Uterus (tissue), 4 donors: Measurements from ENCODE around the gene MAP3K1. TPM values are rescaled to one million over a fixed set of nuclear protein-coding genes. Genes with fewer than 3 reads are reported as not detected.

Experiments
- DNase-seq, 2 donors: peaks; one replicate each; pipeline ENCODE4 v3.0.0-alpha.2; 2019 to 2020
- H3K27ac ChIP-seq, 2 donors: fragments of 200-600 bp; sonication (generic); 1 replicate in 1 of 2; 2 replicates in 1 of 2; pipeline ENCODE4 v1.5.1; 2016 to 2018
- H3K27me3 ChIP-seq, 2 donors: fragments of 200-600 bp; sonication (generic); one replicate each; pipeline ENCODE4 v1.5.1; 2018 to 2019; ENCODE audit warnings: control low read depth in 1 of 2
- H3K36me3 ChIP-seq, 2 donors: fragments of 200-600 bp; sonication (generic); one replicate each; pipeline ENCODE4 v1.5.1; 2019; ENCODE audit warnings: control low read depth in 1 of 2
- H3K4me1 ChIP-seq, 2 donors: fragments of 200-600 bp; sonication (generic); one replicate each; pipeline ENCODE4 v1.5.1; 2018 to 2019; ENCODE audit warnings: control low read depth in 1 of 2
- H3K4me3 ChIP-seq, 2 donors: fragments of 200-600 bp; sonication (generic); 1 replicate in 1 of 2; 2 replicates in 1 of 2; pipeline ENCODE4 v1.5.1; 2018 to 2019; ENCODE audit warnings: mild to moderate bottlenecking in 1 of 2
- H3K9me3 ChIP-seq, 2 donors: fragments of 200-600 bp; sonication (generic); one replicate each; pipeline ENCODE4 v1.5.1; 2019; ENCODE audit warnings: control low read depth in 1 of 2
- CTCF ChIP-seq, 4 experiments: fragments of 200-600 bp in 2 of 4; fragments of 450-650 bp in 2 of 4; sonication (generic) in 2 of 4; IDR thresholded peaks; one replicate each; pipeline ENCODE4 v1.5.1; 2016 to 2019; ENCODE audit warnings: antibody characterized with exemption in 4 of 4, mild to moderate bottlenecking in 2 of 4, moderate library complexity in 1 of 4
- POLR2A ChIP-seq, 2 donors: fragments of 450-650 bp; IDR thresholded peaks; one replicate each; pipeline ENCODE4 v1.6.1; 2016; ENCODE audit warnings: antibody characterized with exemption in 2 of 2, mild to moderate bottlenecking in 1 of 2, moderate library complexity in 1 of 2
- intact Hi-C: fragments of 100-400 bp; cut with DNase I; formaldehyde crosslinking; loops from one replicate; pipeline ENCODE4 v1.15.1; 2023; ENCODE audit warnings: low total_unique reads
- total RNA-seq, 4 donors: library from RNA; depleted of rRNA in 3 of 4; stranded (reverse); fragments of >200 nt in 3 of 4; gene quantifications; one replicate each; pipeline versions ENCODE4 v1.1.0 to v1.2.4, GENCODE V29; 2014 to 2023
- donor health status: DM: yes; HTN: yes; CAD: no.

MAP3K1 gene
- total RNA-seq, 4 donors from 2014 or later = 9.0 to 95.3 (median 20.0) TPM

- Histone ChIP-seq H3K9me3 (no peaks in the 10 kb centered on the region), H3K4me1 (no peaks in the 10 kb centered on the region), H3K36me3 (no peaks in the 10 kb centered on the region), H3K4me3 (no peak overlapping the region), H3K27ac (no peak overlapping the region), H3K27me3 (no peaks in the 10 kb centered on the region)
- TF ChIP-seq POLR2A (IDR thresholded peaks at IDR 0.05) = no peak
- no peak for TF ChIP-seq CTCF (IDR thresholded peaks at IDR 0.05)
- intact Hi-C loops = no loop called here
- DNase-seq = no peak
Observed at GRCh38 chr5:56825222-56825824, 10.0 kb downstream of the MAP3K1 start.

GRCh38 chr5:56827049-56827448 is 11.7 kb downstream of the MAP3K1 start:
- H3K27me3 ChIP-seq = no peaks in the 10 kb centered on the region
- peaks cover 0 to 3% of the 10 kb centered on the region in 2 donors for H3K4me1 ChIP-seq
- no peaks in the 10 kb centered on the region for H3K9me3 ChIP-seq
- TF ChIP-seq POLR2A (IDR thresholded peaks at IDR 0.05) (no peak), CTCF (IDR thresholded peaks at IDR 0.05) (no peak)
- DNase-seq = no peak
- H3K4me3 ChIP-seq = no peak overlapping the region
- H3K27ac ChIP-seq = no peak overlapping the region
- intact Hi-C loops = no loop called here
- H3K36me3 ChIP-seq = no peaks in the 10 kb centered on the region

- H3K9me3 ChIP-seq = no peaks in the 10 kb centered on the region
- H3K36me3 ChIP-seq = no peaks in the 10 kb centered on the region
- intact Hi-C loops = no loop called here
- no peak for TF ChIP-seq POLR2A (IDR thresholded peaks at IDR 0.05)
- TF ChIP-seq CTCF (IDR thresholded peaks at IDR 0.05) = no peak
- peaks cover 0 to 3% of the 10 kb centered on the region in 2 donors for H3K4me1 ChIP-seq
- no peak overlapping the region for H3K4me3 ChIP-seq
- DNase-seq = no peak
- H3K27me3 ChIP-seq = no peaks in the 10 kb centered on the region
- H3K27ac ChIP-seq = no peak overlapping the region
Observed at GRCh38 chr5:56827924-56828323, 12.6 kb downstream of the MAP3K1 start.

GRCh38 chr5:56829137-56829908 is 14.0 kb downstream of the MAP3K1 start:
- Histone ChIP-seq H3K4me3 (no peak overlapping the region), H3K27ac (no peak overlapping the region), H3K36me3 (no peaks in the 10 kb centered on the region), H3K27me3 (no peaks in the 10 kb centered on the region), H3K4me1 (peaks cover 0 to 3% of the 10 kb centered on the region in 2 donors), H3K9me3 (no peaks in the 10 kb centered on the region)
- no peak for DNase-seq
- TF ChIP-seq POLR2A (IDR thresholded peaks at IDR 0.05) = no peak
- no peak for TF ChIP-seq CTCF (IDR thresholded peaks at IDR 0.05)
- intact Hi-C loops = no loop called here

GRCh38 chr5:56831773-56832172 is 16.4 kb downstream of the MAP3K1 start:
- no peak overlapping the region for H3K4me3 ChIP-seq
- TF ChIP-seq CTCF (IDR thresholded peaks at IDR 0.05) = no peak
- TF ChIP-seq POLR2A (IDR thresholded peaks at IDR 0.05) = no peak
- peaks cover 0 to 3% of the 10 kb centered on the region in 2 donors for H3K4me1 ChIP-seq
- no peaks in the 10 kb centered on the region for H3K27me3 ChIP-seq
- H3K9me3 ChIP-seq = no peaks in the 10 kb centered on the region
- no peak for DNase-seq
- H3K36me3 ChIP-seq = no peaks in the 10 kb centered on the region
- intact Hi-C loops = no loop called here
- H3K27ac ChIP-seq = no peak overlapping the region
